Stimulated activated effector memory CD8-positive, alpha-beta T cell treated with anti-CD3 and anti-CD28 coated beads, Interleukin-12 subunit alpha, Interleukin-12 subunit beta, amount 100 ng/mL, for 72 hours (primary cell): Measurements from ENCODE around the gene MAP7.
A peak's percentile ranks its signal among the peaks of the same experiment; 100 is the strongest.

ENCODE experiments used
- ATAC-seq: fragments of 150-1000 bp; cut with Tn5 transposase; 2 replicates; pipeline ENCODE4 v1.10.0; 2021
- DNase-seq, 2 donors: peaks; one replicate each; pipeline ENCODE4 v3.0.0; 2021 to 2022; ENCODE audit warnings: low spot score in 2 of 2
- H3K27ac Mint-ChIP-seq: one replicate; pipeline ENCODE4 v1.8.0; 2022; ENCODE audit warnings: mild to moderate bottlenecking, mixed read lengths
- H3K36me3 Mint-ChIP-seq: one replicate; pipeline ENCODE4 v1.8.0; 2022; ENCODE audit warnings: mild to moderate bottlenecking, mixed read lengths
- H3K4me1 Mint-ChIP-seq: one replicate; pipeline ENCODE4 v1.8.0; 2022; ENCODE audit warnings: mixed read lengths
- H3K4me3 Mint-ChIP-seq: one replicate; pipeline ENCODE4 v1.8.0; 2022; ENCODE audit warnings: mild to moderate bottlenecking, mixed read lengths
- H3K9me3 Mint-ChIP-seq: one replicate; pipeline ENCODE4 v1.8.0; 2022; ENCODE audit warnings: mixed read lengths

Gene MAP7

DNA sequence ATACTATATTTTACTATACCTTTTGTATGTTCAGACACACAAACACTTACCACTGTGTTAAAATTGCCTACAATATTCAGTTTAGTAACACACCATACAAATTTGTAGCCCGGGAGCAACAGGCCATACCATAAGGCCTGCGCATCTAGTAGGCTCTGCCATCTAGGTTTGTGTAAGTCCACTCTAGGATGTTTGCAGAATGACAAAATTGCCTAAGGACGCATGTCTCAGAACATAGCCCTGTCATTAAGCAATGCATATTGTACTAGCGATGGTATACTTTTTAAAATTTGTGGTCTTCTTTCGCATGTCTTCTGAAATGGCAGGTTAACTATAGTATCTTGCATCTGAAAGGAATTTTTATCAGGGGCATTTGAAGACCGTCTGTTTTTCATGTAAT lies 26.6 kb upstream of the MAP7 start:
- Mint-ChIP-seq H3K4me3 (no peak overlapping the region), H3K36me3 (peaks cover 75% of the 10 kb centered on the region), H3K4me1 (no peaks in the 10 kb centered on the region), H3K27ac (no peak overlapping the region), H3K9me3 (peaks cover 1% of the 10 kb centered on the region)
- DNase-seq (no peak), ATAC-seq (no peak)

GRCh38 chr6:136571496-136571895 lies 21.3 kb upstream of the MAP7 start:
- no peak for DNase-seq
- Mint-ChIP-seq H3K9me3 (peaks cover 2% of the 10 kb centered on the region), H3K27ac (no peak overlapping the region), H3K4me1 (no peaks in the 10 kb centered on the region), H3K36me3 (peaks cover 44% of the 10 kb centered on the region), H3K4me3 (no peak overlapping the region)
- ATAC-seq: no peak

DNA sequence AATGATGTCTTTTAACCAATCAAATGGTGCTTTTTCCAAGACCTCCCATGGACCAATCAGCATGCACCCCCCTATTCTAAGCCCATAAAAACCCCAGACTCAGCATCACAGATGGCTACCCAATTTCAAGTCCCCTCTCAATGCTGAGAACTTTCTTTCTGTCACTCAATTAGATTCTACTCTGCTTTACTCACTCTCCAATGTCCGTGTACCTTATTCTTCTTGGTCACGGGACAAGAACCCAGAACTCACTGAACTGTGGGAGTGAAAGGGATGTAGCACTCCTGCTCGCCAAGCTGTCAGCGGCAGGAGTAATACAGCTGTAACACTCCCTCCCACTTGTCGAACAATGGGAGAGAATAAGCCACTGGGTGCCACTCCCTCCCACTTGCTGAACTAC lies 20.8 kb upstream of the MAP7 start:
- Mint-ChIP-seq H3K27ac (peak overlapping the region; percentile 4), H3K4me3 (no peak overlapping the region), H3K36me3 (peaks cover 40% of the 10 kb centered on the region), H3K9me3 (peaks cover 2% of the 10 kb centered on the region), H3K4me1 (no peaks in the 10 kb centered on the region)
- no peak for ATAC-seq
- DNase-seq: no peak

GRCh38 chr6:136568129-136568528 lies 17.9 kb upstream of the MAP7 start:
- Mint-ChIP-seq H3K27ac (peak overlapping the region; percentile 29), H3K9me3 (peaks cover 2% of the 10 kb centered on the region), H3K4me1 (peaks cover 8% of the 10 kb centered on the region), H3K36me3 (peaks cover 19% of the 10 kb centered on the region), H3K4me3 (no peak overlapping the region)
- no peak for ATAC-seq
- DNase-seq: no peak

GRCh38 chr6:136567688-136568087 lies 17.5 kb upstream of the MAP7 start:
- peaks cover 2% of the 10 kb centered on the region for H3K9me3 Mint-ChIP-seq
- peaks cover 23% of the 10 kb centered on the region for H3K36me3 Mint-ChIP-seq
- no peak for DNase-seq

DNA sequence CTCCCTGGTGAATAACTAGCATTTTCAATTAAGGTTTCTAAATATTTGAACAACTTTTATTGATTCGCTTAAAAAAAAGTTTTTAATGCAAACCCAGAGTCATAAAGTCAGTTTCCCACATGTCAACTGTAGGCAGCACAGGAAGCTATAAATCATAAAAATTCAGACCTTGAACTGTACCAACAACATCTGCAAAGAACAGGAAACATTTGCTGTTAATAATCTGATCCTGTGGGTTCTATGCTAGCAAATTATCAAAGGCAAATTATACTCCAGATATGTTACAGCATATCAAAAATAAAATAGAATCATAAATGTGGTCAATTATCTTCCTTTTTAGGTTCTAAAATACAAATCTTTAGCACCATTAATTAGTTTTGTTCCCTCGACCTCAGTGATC lies 16.6 kb upstream of the MAP7 start:
- Mint-ChIP-seq H3K9me3 (peaks cover 1% of the 10 kb centered on the region), H3K27ac (peak overlapping the region; percentile 26), H3K4me1 (peaks cover 8% of the 10 kb centered on the region), H3K36me3 (peaks cover 31% of the 10 kb centered on the region), H3K4me3 (no peak overlapping the region)
- DNase-seq (no peak), ATAC-seq (no peak)

More at GRCh38 chr6:136567688-136568087, 17.5 kb upstream of the MAP7 start:
- no peak overlapping the region for H3K4me3 Mint-ChIP-seq
- peaks cover 8% of the 10 kb centered on the region for H3K4me1 Mint-ChIP-seq
- H3K27ac Mint-ChIP-seq: no peak overlapping the region
- ATAC-seq: no peak

DNA sequence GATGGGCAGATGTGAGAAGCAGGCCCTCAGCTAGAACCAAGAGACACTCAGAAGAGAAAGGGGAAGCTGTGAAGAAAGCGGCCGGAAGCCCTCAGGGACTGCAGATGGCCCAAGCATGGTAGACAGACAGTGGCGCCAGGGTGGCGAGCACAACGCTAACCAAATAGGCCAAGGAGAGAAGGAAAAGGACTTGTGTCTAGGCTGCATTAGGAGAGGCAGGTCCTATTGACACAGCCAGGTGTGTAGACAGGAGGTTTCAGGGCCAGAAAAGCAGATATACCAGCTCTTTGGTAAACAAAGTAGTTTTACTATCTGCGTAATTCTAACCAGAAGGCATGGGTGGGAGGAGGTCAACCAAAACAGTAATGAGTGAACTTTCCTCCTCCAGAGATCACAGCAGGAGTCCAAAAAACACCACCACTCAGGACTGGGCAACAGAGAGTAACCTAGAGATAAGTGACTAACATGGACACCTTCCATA lies 15.8 kb upstream of the MAP7 start:
- Mint-ChIP-seq H3K4me3 (no peak overlapping the region), H3K4me1 (peaks cover 8% of the 10 kb centered on the region), H3K9me3 (no peaks in the 10 kb centered on the region), H3K27ac (no peak overlapping the region), H3K36me3 (peaks cover 39% of the 10 kb centered on the region)
- no peak for DNase-seq
- no peak for ATAC-seq

- ATAC-seq: no peak
- no peak for DNase-seq
- H3K27ac Mint-ChIP-seq: peak overlapping the region; percentile 78
- no peak overlapping the region for H3K4me3 Mint-ChIP-seq
- peaks cover 8% of the 10 kb centered on the region for H3K4me1 Mint-ChIP-seq
- no peaks in the 10 kb centered on the region for H3K9me3 Mint-ChIP-seq
- H3K36me3 Mint-ChIP-seq: peaks cover 57% of the 10 kb centered on the region
Measured at GRCh38 chr6:136564180-136564579, 14.0 kb upstream of the MAP7 start.

- ATAC-seq (no peak), DNase-seq (no peak)
- Mint-ChIP-seq H3K9me3 (no peaks in the 10 kb centered on the region), H3K4me3 (no peak overlapping the region), H3K4me1 (peaks cover 8% of the 10 kb centered on the region), H3K27ac (peak overlapping the region; percentile 78), H3K36me3 (peaks cover 60% of the 10 kb centered on the region)
Measured at GRCh38 chr6:136563386-136564152, 13.3 kb upstream of the MAP7 start.

DNA sequence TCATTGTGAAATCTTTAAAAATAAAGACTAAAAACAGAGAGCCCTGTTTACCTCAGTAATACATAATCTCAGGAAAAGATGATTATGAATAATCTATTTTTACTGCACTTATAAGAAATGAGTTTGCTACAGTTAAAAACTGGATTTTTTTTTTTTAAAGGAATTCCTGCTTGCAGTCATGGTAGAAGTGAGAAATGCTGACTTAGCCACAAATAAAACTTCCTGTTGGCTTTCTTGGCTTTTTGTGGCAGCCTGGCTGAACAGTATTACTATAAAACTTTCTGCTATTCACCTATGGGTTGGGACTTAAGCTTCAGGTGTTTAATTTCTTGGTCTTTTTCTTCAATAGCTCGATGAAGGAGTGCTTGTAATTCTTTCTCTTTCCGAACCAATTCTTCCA lies 12.0 kb upstream of the MAP7 start:
- Mint-ChIP-seq H3K4me3 (no peak overlapping the region), H3K9me3 (no peaks in the 10 kb centered on the region), H3K4me1 (peaks cover 8% of the 10 kb centered on the region), H3K27ac (no peak overlapping the region), H3K36me3 (peaks cover 64% of the 10 kb centered on the region)
- ATAC-seq: no peak
- DNase-seq: no peak

GRCh38 chr6:136553166-136553787 lies 3.1 kb upstream of the MAP7 start:
- ATAC-seq (no peak), DNase-seq (no peak)
- no peaks in the 10 kb centered on the region for H3K4me1 Mint-ChIP-seq
- H3K27ac Mint-ChIP-seq: no peak overlapping the region
- peaks cover 24% of the 10 kb centered on the region for H3K36me3 Mint-ChIP-seq
- H3K4me3 Mint-ChIP-seq: no peak overlapping the region
- no peaks in the 10 kb centered on the region for H3K9me3 Mint-ChIP-seq

GRCh38 chr6:136552054-136552453 lies 1.8 kb upstream of the MAP7 start:
- H3K4me3 Mint-ChIP-seq: no peak overlapping the region

DNA sequence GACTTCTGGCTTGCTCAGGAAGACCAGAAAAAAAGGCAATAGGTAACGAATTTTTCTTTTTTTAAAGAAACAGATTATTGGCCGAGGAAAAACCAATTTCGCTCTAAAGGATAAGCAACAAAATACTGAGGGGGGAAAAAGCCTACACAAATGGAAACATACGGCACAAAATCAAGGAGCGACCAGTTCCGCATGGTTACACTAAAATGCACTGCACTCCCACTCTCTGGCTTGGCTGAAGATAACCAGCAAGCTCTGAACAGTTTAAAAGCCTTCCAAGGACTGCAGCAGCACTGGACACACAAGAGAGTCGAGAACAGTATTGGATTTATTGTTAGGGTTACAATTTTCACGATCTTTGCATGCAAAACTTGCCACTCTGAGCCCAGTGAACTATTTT lies 881 bp upstream of the MAP7 start:
- Mint-ChIP-seq H3K36me3 (peaks cover 3% of the 10 kb centered on the region), H3K9me3 (no peaks in the 10 kb centered on the region), H3K4me1 (no peaks in the 10 kb centered on the region), H3K4me3 (peak overlapping the region; percentile 52), H3K27ac (no peak overlapping the region)
- ATAC-seq: no peak
- no peak for DNase-seq

More at GRCh38 chr6:136552054-136552453, 1.8 kb upstream of the MAP7 start:
- ATAC-seq (no peak), DNase-seq (no peak)
- no peaks in the 10 kb centered on the region for H3K4me1 Mint-ChIP-seq
- no peak overlapping the region for H3K27ac Mint-ChIP-seq
- H3K9me3 Mint-ChIP-seq: no peaks in the 10 kb centered on the region
- H3K36me3 Mint-ChIP-seq: peaks cover 12% of the 10 kb centered on the region

DNA sequence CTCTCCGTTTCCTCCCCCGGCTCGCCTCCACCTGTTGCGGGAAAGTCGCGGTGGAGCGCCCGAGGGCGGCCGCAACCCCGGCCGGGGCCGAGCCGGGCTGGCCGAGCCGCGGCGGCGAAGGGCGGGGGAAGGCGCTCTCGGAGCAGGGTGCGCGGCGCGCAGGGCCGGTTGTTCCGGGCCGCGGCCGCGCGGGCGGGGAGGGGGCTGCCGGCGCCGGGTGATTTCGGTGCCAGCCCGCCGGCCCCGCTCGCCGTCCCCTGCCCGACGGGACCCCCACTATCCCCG lies 235 bp downstream of the MAP7 start:
- peak; percentile 78 for ATAC-seq
- no peaks in the 10 kb centered on the region for H3K9me3 Mint-ChIP-seq
- peak in 1 of 2 donors; percentile 18 for DNase-seq
- no peaks in the 10 kb centered on the region for H3K4me1 Mint-ChIP-seq
- no peaks in the 10 kb centered on the region for H3K36me3 Mint-ChIP-seq
- peak overlapping the region; percentile 52 for H3K4me3 Mint-ChIP-seq
- no peak overlapping the region for H3K27ac Mint-ChIP-seq

- Mint-ChIP-seq H3K27ac (no peak overlapping the region), H3K36me3 (no peaks in the 10 kb centered on the region), H3K9me3 (no peaks in the 10 kb centered on the region), H3K4me3 (peak overlapping the region; percentile 52), H3K4me1 (no peaks in the 10 kb centered on the region)
- peak in 1 of 2 donors; percentile 55 for DNase-seq
- no peak for ATAC-seq
Measured at GRCh38 chr6:136549300-136550044, 750 bp downstream of the MAP7 start.
